GM19023 (cell line): Measurements from ENCODE around the gene NEDD4L.

Source experiments
- ATAC-seq: cut with Tn5 transposase; IDR thresholded peaks from one replicate; pipeline ENCODE4 v1.9.1; 2021; ENCODE audit warnings: mild to moderate bottlenecking, moderate library complexity; ENCODE audit not compliant: unreplicated experiment

NEDD4L gene

DNA sequence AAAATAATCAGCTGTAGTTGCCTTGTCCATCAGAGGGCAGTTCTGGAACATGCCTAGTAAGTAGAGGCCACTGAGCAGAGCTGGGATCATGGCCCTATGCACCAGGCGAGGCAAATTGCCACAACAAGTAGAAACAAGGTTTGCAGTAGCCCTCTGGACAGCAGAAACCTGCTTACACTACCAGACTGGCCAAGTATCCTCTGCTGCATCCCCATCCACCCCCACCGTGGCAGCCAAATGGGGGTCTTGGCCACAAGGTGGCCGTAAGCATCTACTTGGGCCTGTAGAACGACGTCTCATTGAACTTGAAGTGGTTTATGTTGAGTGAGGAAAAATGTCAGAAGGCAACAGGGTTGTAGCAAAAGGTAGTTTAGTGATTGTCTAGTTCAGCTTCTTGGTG lies 343.7 kb downstream of the NEDD4L start:
- ATAC-seq, result no peak

DNA sequence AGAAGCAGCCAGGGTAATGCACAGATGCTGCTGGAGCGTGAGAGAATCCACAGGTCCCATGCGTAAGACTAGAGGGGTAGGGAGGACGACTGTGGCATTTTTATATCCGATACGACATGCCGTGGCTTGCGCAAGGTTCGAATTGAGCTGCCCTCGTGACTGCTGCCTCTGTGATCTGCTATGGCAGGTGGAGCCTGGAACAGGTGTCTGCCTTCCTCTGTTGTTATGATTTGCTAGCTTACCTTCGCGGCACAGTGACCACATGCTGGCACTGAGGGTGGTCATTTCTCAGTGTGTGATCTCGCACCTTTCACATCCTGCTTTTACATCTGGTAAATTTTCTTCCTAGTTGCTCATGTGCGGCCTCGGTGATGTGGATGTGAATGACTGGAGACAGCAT lies 344.7 kb downstream of the NEDD4L start:
- no peak for ATAC-seq

DNA sequence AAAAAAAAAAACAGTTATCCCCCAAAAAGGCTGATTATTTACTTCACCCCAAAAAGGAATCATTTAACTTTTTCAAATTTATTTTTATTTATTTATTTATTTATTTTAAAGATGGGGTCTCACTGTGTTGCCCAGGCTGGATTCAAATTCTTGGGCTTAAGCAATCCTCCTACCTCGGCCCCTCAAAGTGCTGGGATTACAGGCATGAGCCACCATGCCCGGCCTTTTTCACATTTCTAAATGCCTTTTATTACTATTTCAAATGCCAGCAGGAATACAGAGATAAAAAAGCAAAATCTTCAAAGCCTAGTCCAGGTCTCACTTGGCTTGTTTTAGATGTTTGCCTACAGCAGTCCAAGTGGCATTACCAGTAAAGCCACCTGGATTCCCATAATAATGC lies 345.7 kb downstream of the NEDD4L start:
- no peak for ATAC-seq

DNA sequence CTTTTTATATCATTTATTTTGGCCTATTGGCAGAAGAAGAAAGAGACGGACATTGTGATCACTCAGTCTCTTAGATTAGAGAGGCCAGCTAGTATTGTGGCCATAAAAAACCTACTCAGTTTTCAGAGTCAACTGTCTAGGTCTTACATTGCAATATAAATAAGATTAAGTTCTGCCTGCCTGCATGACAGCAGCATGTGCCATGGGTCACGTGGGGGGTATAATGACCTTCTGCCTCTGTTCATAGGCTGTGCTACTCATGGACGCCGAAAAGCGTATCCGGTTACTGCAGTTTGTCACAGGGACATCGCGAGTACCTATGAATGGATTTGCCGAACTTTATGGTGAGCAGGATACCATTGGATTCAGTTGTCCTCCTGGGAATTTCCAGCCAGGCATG lies 346.4 kb downstream of the NEDD4L start:
- ATAC-seq, result no peak

DNA sequence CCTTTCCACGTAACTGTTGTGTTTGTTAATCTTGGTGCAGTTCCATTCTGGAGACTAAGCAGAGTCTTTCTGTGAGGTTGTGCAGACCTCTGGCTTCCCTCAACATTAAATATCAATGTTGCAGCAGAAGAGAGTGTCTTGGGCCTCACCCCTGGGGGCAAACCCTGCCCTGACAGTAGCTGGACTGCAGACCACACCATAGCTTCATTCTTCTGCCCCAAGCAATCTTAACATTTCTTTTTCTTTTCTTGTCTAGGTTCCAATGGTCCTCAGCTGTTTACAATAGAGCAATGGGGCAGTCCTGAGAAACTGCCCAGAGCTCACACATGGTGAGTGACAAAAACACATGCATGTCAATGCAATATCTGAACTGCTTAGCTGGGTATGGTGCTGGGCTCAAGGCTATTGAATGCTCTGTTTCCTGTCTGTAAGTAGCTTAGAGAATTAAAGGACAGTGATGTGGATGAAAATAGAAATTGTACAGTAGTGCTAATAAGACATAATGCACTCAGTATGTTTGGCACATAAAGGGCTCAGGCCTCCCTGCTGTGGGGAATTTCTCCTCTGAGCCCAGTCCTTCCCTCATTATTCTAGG lies 347.3 kb downstream of the NEDD4L start:
- ATAC-seq, result no peak

DNA sequence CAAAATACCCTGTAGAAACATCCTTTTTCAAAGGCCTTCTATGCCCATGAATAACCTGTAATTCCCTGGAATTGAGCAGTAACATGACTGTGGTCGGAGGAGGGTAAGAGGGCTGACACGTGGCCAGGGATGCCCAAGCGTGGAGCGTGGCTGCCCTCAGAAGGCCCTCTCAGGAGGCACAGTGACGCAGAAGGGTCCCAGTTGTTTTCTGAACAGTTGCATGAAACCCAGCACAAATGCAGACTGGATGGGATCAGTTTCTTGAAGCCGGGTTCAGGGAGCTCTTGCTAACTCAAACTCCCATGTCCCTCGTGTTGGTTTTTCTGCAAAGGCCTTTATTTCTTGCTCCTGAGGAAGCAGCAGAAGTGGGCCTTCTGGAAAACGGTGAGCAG lies 347.9 kb downstream of the NEDD4L start:
- no peak for ATAC-seq

DNA sequence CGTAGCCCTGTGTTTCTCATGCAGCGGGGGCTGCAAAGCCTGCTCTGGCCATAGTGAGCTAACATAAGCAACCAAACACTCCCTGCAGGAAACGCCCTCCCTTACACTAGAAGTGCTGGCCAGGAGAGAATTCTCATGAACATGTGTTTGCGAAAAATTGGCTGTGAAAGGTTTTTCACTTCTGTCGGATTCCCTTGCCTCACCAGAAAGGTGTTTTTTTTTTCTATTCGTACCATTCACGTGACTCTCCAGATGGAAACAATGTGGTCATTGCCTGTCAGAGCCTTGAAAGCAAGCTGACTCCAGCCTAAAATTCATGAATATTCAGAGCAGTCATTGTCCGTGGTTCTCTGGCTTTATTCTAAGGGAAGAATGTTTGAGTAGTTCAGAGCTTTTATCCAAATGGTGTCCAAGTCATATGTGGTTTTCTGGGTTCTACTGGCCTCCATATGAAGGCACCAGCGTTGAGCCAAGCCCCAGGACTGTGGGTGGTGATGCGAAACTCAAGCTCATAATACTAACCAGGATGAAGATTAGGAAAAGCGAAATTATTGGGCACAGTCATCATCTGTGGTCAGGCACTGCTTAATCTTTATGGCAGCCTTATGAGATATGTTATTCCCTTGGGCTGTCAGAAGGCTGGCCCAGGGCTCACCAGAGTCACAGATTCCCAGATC lies 348.4 kb downstream of the NEDD4L start:
- ATAC-seq, result no peak

DNA sequence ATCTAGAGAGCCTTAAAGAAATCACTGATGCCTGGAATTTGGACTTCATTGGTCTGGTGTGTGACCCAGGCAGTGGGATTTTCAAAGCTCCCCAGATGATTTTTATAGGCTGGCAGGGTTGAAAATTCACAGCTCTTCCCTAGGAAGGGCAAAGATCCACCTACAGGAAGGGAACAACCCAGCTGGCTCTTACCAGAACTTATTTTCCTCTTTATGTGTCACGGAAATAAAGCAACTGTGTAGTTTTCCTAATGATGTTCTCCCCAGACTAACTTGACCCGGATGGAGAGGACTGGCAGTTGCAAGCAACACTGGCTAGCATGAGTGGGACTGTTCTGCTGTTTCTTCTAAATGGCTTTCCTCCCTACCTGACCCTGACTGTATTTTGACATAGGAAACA lies 349.3 kb downstream of the NEDD4L start:
- no peak for ATAC-seq

DNA sequence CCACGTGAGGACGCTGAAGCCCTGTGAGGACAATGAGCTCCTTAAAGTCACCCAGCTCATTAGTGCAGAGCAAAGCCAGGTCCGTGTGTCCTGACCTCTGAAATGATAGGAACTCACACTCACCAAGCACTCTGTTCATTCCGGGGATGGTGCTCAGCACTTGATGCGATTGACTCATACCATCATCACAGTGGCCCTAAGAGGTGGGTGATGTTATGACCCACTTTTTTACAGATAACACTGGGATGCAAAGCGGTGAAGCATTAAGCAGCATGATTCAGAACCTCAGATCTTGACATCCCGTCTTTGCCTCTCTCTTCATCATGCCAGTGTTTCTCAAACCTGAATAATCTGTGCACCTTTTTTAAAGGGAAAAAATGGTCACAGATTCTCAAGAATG lies 350.0 kb downstream of the NEDD4L start:
- no peak for ATAC-seq

DNA sequence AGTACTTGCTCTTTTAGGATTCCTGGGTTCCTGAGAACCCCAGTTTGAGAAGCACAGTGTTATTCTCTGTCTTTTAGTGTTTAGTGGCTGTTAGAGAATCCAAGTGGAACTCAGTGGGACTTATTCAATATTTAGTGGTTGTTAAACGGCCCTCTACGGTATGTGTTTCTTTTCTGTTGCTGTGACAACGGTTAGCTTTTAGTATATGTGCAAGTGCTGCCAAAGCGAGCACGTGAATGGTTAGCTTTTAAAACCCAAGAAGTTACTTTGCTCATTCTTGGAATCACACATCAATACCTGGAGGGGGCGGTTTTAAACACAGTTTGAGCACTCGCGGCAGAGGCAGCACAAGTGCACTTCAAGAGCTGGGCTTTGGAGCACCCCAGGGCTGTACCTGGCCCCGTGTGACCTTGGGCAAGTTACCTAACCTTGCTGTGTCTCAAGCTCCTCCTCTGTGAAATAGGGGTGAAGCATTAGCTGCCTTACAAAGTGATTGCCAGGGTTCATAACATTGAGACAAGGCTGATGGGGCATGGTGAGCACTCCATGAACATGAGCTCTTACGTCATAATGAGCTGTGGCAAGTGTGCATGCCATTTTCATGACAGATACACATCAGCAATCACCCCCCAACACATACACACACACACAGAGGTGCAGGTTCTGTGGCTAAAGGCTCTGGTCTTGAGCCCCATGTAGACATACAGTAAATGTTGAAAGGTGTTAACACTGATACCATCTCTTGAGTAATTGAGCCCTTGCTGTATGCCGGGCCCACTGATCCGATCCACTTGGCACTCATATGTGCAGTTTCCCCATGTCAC lies 350.8 kb downstream of the NEDD4L start:
- no peak for ATAC-seq

DNA sequence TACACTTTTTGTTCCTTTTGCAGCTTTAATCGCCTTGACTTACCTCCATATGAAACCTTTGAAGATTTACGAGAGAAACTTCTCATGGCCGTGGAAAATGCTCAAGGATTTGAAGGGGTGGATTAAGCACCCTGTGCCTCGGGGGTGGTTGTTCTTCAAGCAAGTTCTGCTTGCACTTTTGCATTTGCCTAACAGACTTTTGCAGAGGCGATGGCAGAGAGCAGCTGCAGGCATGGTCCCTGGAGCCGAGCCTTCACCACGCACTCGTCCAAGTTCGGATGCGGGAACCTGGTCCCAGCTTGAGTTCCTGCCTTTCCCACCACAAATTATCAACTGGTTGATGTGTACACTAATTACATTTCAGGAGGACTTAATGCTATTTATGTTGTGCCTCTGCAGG lies 352.1 kb downstream of the NEDD4L start:
- ATAC-seq, result no peak

DNA sequence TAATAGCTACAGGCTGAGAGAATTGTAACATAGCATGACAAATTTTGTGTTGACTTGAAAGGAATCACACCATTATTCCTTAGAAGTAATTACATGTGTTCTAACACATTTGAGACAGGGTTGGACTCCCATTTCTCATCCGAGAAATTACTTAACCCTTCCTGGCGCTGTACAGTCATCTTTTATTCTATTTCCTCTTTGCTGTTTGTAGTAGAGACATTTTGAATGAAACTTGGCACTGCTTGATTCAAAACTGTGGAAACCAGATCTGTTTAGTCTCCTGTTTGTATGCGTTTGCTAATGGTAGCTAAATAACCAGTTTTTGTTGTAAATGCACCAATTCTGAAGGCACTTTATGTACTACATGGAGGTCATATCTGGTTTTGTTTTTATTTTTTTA lies 352.9 kb downstream of the NEDD4L start:
- no peak for ATAC-seq

DNA sequence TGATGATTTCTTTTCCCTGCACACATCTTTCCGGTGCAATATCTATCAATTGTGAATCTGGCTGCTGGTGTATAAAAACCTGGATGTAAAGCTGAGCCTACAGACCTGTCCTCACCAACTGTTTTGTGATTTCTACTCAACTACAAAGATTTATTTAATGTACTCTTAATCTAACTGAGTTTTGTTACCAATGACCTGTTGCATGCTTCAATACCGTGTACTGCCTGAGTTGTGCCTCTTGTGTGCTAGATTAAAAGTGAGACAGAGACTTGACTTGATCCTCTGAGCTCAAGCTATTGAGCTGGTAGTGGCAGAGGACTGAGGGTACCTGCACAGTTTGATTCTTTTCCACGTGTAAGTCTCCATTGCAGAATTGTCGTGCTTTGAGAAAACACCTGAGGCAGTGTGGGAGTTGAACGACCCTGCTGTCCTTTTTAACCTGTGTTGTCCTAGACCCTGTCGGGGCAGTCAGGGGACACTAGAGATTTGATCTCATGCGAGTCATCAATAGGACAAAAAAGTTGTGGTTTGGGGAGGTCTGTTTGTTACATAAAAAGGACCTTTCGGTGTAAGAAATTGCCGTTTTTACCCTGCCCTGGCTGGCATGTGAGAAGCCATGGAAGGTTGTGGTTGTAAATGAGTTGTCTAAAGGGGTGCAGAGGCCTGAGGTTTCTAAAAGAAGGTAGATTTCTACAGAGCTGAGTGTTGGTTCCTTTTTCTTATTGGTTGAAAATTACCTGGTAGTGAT lies 353.5 kb downstream of the NEDD4L start:
- no peak for ATAC-seq

DNA sequence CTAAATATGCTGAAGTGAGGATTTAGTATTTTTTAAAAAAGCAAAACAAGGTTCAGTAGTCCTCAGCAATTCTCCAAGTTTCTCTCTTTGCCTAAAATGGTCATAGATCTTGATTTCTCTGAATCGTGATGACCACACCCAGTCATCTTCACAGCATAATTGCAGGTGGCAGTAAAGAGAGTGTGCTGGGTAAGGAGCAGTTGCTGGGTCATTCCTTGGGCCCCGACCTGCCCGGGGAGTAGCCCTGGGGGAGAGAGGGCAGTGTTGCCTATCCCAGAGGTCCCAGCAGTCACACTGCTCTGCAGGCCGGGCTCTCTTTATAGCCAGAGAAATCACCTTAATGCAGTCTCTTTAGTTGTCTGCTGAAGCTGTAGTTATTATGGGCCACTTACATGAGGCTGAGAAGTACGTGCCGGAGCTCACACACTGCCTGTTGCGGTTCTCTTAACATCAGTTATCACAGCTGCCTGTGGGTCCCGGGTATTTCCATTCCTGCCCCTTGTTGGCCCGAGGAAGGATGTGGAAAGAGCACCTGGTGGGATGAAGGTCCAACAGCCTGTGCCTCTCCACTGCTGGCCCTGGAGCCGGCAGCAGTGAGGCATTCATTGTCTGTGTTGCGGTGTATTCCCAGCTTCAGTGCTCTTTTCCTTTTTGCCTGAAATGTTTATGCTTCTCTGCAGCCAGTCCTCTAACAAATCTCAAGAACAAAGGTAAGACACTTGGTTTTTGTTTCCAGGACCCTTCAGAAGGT lies 354.8 kb downstream of the NEDD4L start:
- no peak for ATAC-seq

DNA sequence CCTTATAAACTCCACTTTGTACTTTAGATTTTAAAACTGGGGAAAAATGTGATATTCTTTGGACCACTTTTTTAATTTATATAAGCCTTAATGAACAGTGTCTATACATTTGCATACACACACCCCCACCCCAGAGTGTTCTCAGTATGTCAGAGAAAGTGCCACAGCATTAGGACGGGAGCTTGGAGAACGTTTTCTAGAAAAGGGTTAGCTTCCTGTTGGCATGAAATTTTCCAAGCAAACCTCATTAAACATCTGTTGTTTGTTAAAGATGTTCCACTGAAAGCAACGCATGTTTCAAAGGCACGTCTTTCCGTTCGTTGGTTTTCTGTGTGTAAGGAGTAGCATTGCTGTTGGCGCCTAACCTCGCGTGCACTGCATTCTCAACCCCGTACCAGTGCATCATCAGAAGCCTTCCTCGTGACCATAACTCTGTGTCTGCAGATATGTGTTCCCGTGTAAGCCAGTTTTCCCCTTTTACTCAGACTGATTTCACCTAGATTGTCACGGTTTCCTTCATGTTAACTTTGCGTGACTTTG lies 356.4 kb downstream of the NEDD4L start:
- ATAC-seq, result no peak

DNA sequence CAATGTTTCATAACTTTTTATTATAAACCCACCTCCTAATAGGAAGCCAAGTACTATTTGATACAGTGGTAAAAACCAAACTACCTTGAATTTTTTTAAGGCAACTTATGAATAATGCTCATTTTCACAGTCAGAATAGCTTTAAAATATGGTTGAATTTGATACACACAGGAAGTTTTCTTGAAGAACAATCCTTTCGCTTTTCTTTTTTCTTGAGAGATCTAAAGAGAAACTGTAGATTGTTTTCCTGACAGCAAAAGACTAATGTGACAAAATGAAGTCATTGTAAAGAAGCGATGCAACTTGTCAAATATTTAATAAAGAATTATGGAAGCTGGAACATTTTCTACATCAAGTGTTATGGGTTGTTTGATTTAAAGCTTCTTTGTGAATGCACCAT lies 357.2 kb downstream of the NEDD4L start:
- ATAC-seq, result no peak

DNA sequence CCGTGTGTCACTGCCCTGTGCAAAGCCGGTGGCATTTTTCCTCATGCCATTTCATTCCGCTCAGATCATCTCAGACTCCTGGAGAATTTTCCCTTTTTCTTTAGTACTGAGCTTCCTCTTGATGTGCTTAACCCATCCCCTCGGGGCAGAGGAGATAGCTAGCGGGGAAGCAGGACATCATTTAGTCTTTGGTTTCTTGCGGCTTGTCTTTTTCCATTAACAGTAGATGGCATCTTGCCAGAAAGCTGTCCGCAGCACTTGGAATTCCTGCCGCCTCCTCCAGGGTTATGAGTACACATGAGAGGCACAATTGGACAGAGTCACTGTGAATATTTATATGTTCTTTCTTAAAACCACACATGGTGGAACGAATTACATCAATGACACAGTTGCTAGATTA lies 358.2 kb downstream of the NEDD4L start:
- no peak for ATAC-seq

DNA sequence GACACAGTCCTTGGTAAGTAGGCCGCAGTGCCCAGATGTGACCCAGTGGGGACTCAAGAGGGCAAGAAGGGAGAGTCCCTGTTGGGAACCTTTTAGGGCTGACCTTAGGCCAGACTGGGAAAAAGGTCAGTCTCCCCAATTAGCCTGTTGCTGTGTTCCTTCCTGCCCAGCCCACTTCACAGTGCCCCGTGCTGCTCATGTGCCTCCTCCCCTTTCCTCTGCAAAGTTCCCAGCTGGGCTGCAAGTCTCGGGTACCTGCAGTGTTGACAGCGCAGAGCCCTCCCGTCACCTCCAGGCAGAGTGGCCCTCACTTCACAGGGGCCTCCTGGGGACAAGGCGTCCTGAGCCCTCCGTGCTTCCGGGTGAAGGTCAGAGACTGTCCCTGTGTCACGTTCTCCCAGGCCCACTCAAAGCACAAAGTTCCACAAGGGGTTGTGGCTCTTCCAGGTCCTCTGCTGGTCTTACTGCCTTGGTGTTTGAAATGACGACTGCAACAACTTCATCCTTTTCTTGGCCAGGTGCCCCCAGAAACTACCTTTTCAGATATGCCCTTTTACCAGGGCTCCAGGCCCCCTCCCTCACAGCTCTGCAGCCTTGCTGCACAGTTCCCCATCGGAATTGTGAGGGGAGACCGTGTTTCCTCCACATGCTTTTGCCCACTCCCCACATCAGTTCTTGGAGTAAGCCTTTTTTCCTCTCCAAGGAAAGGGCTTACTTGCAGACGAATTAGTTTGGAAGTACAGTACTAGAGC lies 359.1 kb downstream of the NEDD4L start:
- ATAC-seq, result no peak

DNA sequence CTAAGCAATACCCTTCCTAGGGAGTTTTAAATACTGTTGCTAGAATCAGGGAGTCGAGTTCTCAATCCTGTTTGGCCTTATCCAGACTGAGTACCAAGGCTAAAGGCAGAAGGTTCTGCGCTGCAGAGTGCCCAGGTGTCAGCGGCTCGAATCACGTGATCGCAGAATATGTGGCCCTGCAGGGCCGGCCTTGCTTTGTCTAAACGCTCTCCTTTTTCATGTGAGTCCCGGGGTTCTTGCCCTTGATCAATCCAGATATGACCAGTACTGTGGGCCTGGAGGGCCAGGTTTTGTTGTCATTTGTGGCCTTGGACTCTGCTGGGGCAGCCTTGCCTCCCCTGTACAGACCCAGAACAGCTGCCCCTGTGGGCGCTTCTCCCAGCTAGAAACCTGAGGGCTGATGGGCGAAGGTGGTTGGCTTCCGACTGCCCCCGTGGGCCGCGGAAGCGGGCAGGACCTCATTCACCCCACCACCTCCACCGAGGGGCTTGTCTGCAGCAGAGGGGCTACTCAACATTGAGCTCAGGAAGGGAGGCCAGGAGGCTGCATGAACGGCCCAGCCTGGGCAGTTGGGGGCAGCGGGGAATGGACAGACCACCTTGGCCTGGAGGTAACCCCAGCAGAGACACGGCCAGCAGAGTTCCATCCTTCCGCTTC lies 359.9 kb downstream of the NEDD4L start:
- ATAC-seq, result no peak
